KBM-7 (cell line): ENCODE measurements around the gene ZNF281.
A peak's percentile ranks its signal among the peaks of the same experiment; 100 is the strongest.
"Not testable (repeated sequence)": the region's sequence is repeated elsewhere in the genome, so short reads cannot be mapped to it uniquely, and the experiment has no call there.

Experiments used
- DNase-seq: peaks from one replicate; pipeline ENCODE4 v3.0.0-alpha.2; 2015
- in situ Hi-C: fragments of 300-500 bp; cut with MboI; formaldehyde crosslinking; loops from 2 replicates; pipeline ENCODE4 v1.14.3; 2020; ENCODE audit warnings: low sequenced_read_pairs, low pct_unique_long_range_greater_than_20kb, mixed read lengths

ZNF281 gene

GRCh38 chr1:200372095-200372884 is 37.5 kb downstream of the ZNF281 start:
- in situ Hi-C loops, result no loop called here
- no peak for DNase-seq

- no peak for DNase-seq
- in situ Hi-C loops, result no loop called here
Measured at GRCh38 chr1:200369706-200370105, 40.1 kb downstream of the ZNF281 start.

- DNase-seq, result no peak
- in situ Hi-C loops, result no loop called here
Measured at GRCh38 chr1:200369131-200369530, 40.7 kb downstream of the ZNF281 start.

- DNase-seq, result no peak
- in situ Hi-C loops, result no loop called here
Measured at GRCh38 chr1:200368556-200368955, 41.3 kb downstream of the ZNF281 start.

GRCh38 chr1:200367841-200368534 is 41.8 kb downstream of the ZNF281 start:
- in situ Hi-C loops, result no loop called here
- peak; percentile 57 for DNase-seq

GRCh38 chr1:200366577-200367253 is 43.1 kb downstream of the ZNF281 start:
- in situ Hi-C loops, result no loop called here
- DNase-seq, result peak; percentile 40

GRCh38 chr1:200365897-200366426 is 43.9 kb downstream of the ZNF281 start:
- no peak for DNase-seq
- in situ Hi-C loops, result no loop called here

- no peak for DNase-seq
- in situ Hi-C loops, result no loop called here
Measured at GRCh38 chr1:200364831-200365230, 45.0 kb downstream of the ZNF281 start.

- DNase-seq, result no peak
- in situ Hi-C loops, result no loop called here
Measured at GRCh38 chr1:200364091-200364759, 45.6 kb downstream of the ZNF281 start.

- in situ Hi-C loops, result no loop called here
- no peak for DNase-seq
Measured at GRCh38 chr1:200363264-200363933, 46.4 kb downstream of the ZNF281 start.

GRCh38 chr1:200362421-200362820 is 47.4 kb downstream of the ZNF281 start:
- in situ Hi-C loops, result no loop called here
- DNase-seq, result no peak

GRCh38 chr1:200359610-200360163 is 50.1 kb downstream of the ZNF281 start:
- in situ Hi-C loops, result no loop called here
- no peak for DNase-seq

GRCh38 chr1:200357925-200358324 is 51.9 kb downstream of the ZNF281 start:
- DNase-seq, in situ Hi-C loops: not testable (repeated sequence)

- no peak for DNase-seq
- in situ Hi-C loops, result no loop called here
Measured at GRCh38 chr1:200355801-200356200, 54.0 kb downstream of the ZNF281 start.
